ENCODE measurements around the gene ZIC4.

GRCh38 chr3:147388700-147389580, 17.4 kb downstream of the ZIC4 start:
- TF ChIP-seq CTCF (conservative IDR thresholded peaks at IDR 0.05), result no peak
- no peak for TF ChIP-seq ZFX (IDR thresholded peaks at IDR 0.05)
